B cell (primary cell): Measurements from ENCODE around the gene SKP1. TPM values are rescaled to one million over a fixed set of nuclear protein-coding genes. Genes with fewer than 3 reads are reported as not detected.

Experiments used
- ATAC-seq: fragments of 200-7000 bp; cut with Tn5 transposase; one replicate; pipeline ENCODE4 v1.10.0; 2021; ENCODE audit warnings: low read depth, mild to moderate bottlenecking, moderate number of reproducible peaks, moderate library complexity
- CTCF ChIA-PET: fragments of 350-600 bp; sonication (Branson Sonifier 250); formaldehyde crosslinking; loops from one replicate; lab custom pipeline; 2021; ENCODE audit warnings: antibody characterized with exemption, inconsistent platforms; lab: Charles Lee
- POLR2A ChIA-PET: fragments of 350-600 bp; sonication (Branson Sonifier 250); formaldehyde crosslinking; loops from one replicate; lab custom pipeline; 2021; ENCODE audit warnings: antibody characterized with exemption; lab: Charles Lee
- DNase-seq: peaks from one replicate; pipeline ENCODE4 v3.0.0; 2013
- H2AFZ ChIP-seq: 2 replicates; pipeline ENCODE4 v1.6.1; 2012; ENCODE audit warnings: mild to moderate bottlenecking, low read depth, low read length; ENCODE audit not compliant: insufficient read depth, poor library complexity, severe bottlenecking
- H3K27ac ChIP-seq, 2 donors: 1 replicate in 1 of 2; 2 replicates in 1 of 2; pipeline ENCODE4 v1.5.1; 2012 to 2013; ENCODE audit warnings: low read length in 2 of 2, mild to moderate bottlenecking in 2 of 2, moderate library complexity in 1 of 2
- H3K27me3 ChIP-seq, 4 experiments: fragments of 200-600 bp in 1 of 4; sonication (generic) in 1 of 4; replicated peaks in 1 of 4; 1 replicate in 2 of 4; 2 replicates in 2 of 4; pipeline versions ENCODE4 v1.6.1 to v1.7.0; 2013 to 2016; ENCODE audit warnings: low read length in 3 of 4, mild to moderate bottlenecking in 2 of 4, mixed read lengths in 1 of 4, moderate library complexity in 1 of 4; ENCODE audit not compliant: insufficient read depth in 4 of 4, control insufficient read depth in 3 of 4; ENCODE audit errors: control extremely low read depth in 1 of 4
- H3K36me3 ChIP-seq, 2 experiments: replicated peaks in 1 of 2; 1 replicate in 1 of 2; 2 replicates in 1 of 2; pipeline versions ENCODE4 v1.6.1 to v1.7.1; 2013; ENCODE audit warnings: low read length in 1 of 2; ENCODE audit not compliant: insufficient read depth in 2 of 2, control insufficient read depth in 1 of 2; ENCODE audit errors: control extremely low read depth in 1 of 2, extremely low read depth in 1 of 2
- H3K4me1 ChIP-seq, 2 donors: fragments of 200-600 bp in 1 of 2; sonication (generic) in 1 of 2; 1 replicate in 1 of 2; 2 replicates in 1 of 2; pipeline versions ENCODE4 v1.5.1 to v1.6.1; 2013 to 2017; ENCODE audit warnings: low read length in 2 of 2; ENCODE audit not compliant: control insufficient read depth in 2 of 2, insufficient read depth in 2 of 2
- H3K4me2 ChIP-seq: replicated peaks from 2 replicates; pipeline ENCODE3; 2012; ENCODE audit warnings: mild to moderate bottlenecking, low read depth, low read length; ENCODE audit not compliant: poor library complexity, severe bottlenecking
- H3K4me3 ChIP-seq, 5 experiments: fragments of 200-600 bp in 1 of 5; sonication (generic) in 1 of 5; 1 replicate in 3 of 5; 2 replicates in 2 of 5; pipeline versions ENCODE4 v1.5.1 to v1.7.0; 2011 to 2016; ENCODE audit warnings: low read length in 4 of 5, mild to moderate bottlenecking in 4 of 5, low read depth in 2 of 5, control low read depth in 1 of 5, moderate library complexity in 1 of 5; ENCODE audit not compliant: insufficient read depth in 1 of 5; ENCODE audit errors: control extremely low read depth in 1 of 5, extremely low read depth in 1 of 5
- H3K79me2 ChIP-seq: fragments of 200-600 bp; sonication (generic); one replicate; pipeline ENCODE4 v1.6.0; 2016; ENCODE audit warnings: low read length; ENCODE audit not compliant: control insufficient read depth, insufficient read depth
- H3K9ac ChIP-seq: fragments of 200-600 bp; sonication (generic); 2 replicates; pipeline ENCODE4 v1.6.1; 2017; ENCODE audit warnings: mild to moderate bottlenecking, low read length, moderate library complexity
- H3K9me3 ChIP-seq, 3 donors: one replicate each; pipeline versions ENCODE4 v1.6.1 to v1.7.1; 2013; ENCODE audit warnings: low read length in 2 of 3; ENCODE audit not compliant: control insufficient read depth in 2 of 3, insufficient read depth in 1 of 3; ENCODE audit errors: control extremely low read depth in 1 of 3
- H4K20me1 ChIP-seq: 2 replicates; pipeline ENCODE4 v1.6.0; 2012; ENCODE audit warnings: mild to moderate bottlenecking, low read length; ENCODE audit not compliant: insufficient read depth, control insufficient read depth, poor library complexity, severe bottlenecking
- H3K27ac Mint-ChIP-seq: one replicate; pipeline ENCODE4 v1.8.0; 2021; ENCODE audit warnings: mixed read lengths
- H3K27me3 Mint-ChIP-seq: one replicate; pipeline ENCODE4 v1.8.0; 2021; ENCODE audit warnings: mixed read lengths
- H3K4me1 Mint-ChIP-seq: one replicate; pipeline ENCODE4 v1.8.0; 2021; ENCODE audit warnings: mixed read lengths
- H3K4me3 Mint-ChIP-seq: one replicate; pipeline ENCODE4 v1.8.0; 2021; ENCODE audit warnings: mixed read lengths
- H3K9me3 Mint-ChIP-seq: one replicate; pipeline ENCODE4 v1.8.0; 2022; ENCODE audit warnings: mixed read lengths; ENCODE audit not compliant: insufficient read depth
- CTCF ChIP-seq: fragments of 200-600 bp; IDR thresholded peaks from one replicate; pipeline ENCODE4 v1.8.0; 2022; ENCODE audit warnings: antibody characterized with exemption, mild to moderate bottlenecking
- EZH2 ChIP-seq: IDR thresholded peaks from 2 replicates; pipeline ENCODE4 v1.6.1; 2012; ENCODE audit warnings: borderline replicate concordance, low read depth, mild to moderate bottlenecking, moderate library complexity, low read length; ENCODE audit not compliant: insufficient read depth, poor library complexity, severe bottlenecking
- WGBS: methylation state at CpG from one replicate; pipeline ENCODE4 v1.1.5; 2013; ENCODE audit warnings: missing lambda C conversion rate; ENCODE audit not compliant: insufficient coverage; 5-methylcytosine and 5-hydroxymethylcytosine counted together
- intact Hi-C: fragments of 100-400 bp; cut with micrococcal nuclease; formaldehyde crosslinking; loops from one replicate; pipeline ENCODE4 v1.10.0; 2022
- polyA plus RNA-seq: library from polyadenylated mRNA; depleted of rRNA; stranded (reverse); fragments of >200 nt; gene quantifications from 2 replicates; pipeline ENCODE4 v1.2.3, GENCODE V29; 2012
- total RNA-seq, 2 donors: library from RNA; stranded (reverse); fragments of 120-200 nt in 1 of 2; gene quantifications; 1 replicate in 1 of 2; 2 replicates in 1 of 2; pipeline versions ENCODE4 v1.2.3 to v1.2.4, GENCODE V29; 2013 to 2022

The SKP1 gene
- total and polyA plus RNA-seq, 2 donors (not counting 1 experiment from before 2014, with no cell fraction given): 108 to 186 TPM

GRCh38 chr5:134119720-134120119, 57.0 kb downstream of the SKP1 start:
- Histone ChIP-seq H3K36me3 (no peaks in the 10 kb centered on the region), H3K4me2 (no peak overlapping the region), H2AFZ (no peak overlapping the region), H3K4me3 (no peak overlapping the region), H3K9me3 (no peaks in the 10 kb centered on the region), H4K20me1 (no peaks in the 10 kb centered on the region), H3K4me1 (peaks cover 24 to 50% of the 10 kb centered on the region in 2 donors), H3K9ac (no peak overlapping the region), H3K27me3 (peaks cover 0 to 8% (median 3%) of the 10 kb centered on the region in 4 experiments), H3K27ac (no peak overlapping the region), H3K79me2 (no peaks in the 10 kb centered on the region)
- H3K27ac Mint-ChIP-seq: no peak overlapping the region
- DNase-seq: no peak
- H3K4me1 Mint-ChIP-seq: peaks cover 44% of the 10 kb centered on the region
- no peak for TF ChIP-seq EZH2
- no peak for TF ChIP-seq CTCF
- no peak overlapping the region for H3K4me3 Mint-ChIP-seq
- CTCF ChIA-PET: interaction anchor here (0.6 to 4.5 kb wide), 3 partner anchors 21 to 84 kb away, joined by 3 to 14 read pairs (median 3); no protein-coding TSS in a partner anchor
- no peaks in the 10 kb centered on the region for H3K27me3 Mint-ChIP-seq
- intact Hi-C loops: no loop called here
- ATAC-seq: no peak
- POLR2A ChIA-PET: no interaction called here
- WGBS: 93% methylated on average over 12 of the region's 12 CpGs
- H3K9me3 Mint-ChIP-seq: no peaks in the 10 kb centered on the region

- Histone ChIP-seq H3K36me3 (no peaks in the 10 kb centered on the region), H3K9ac (no peak overlapping the region), H3K4me3 (no peak overlapping the region), H3K27ac (no peak overlapping the region), H3K9me3 (peaks cover 0 to 9% (median 0%) of the 10 kb centered on the region in 3 donors), H3K4me1 (peaks cover 23 to 47% of the 10 kb centered on the region in 2 donors), H4K20me1 (no peaks in the 10 kb centered on the region), H2AFZ (no peak overlapping the region), H3K79me2 (no peaks in the 10 kb centered on the region), H3K4me2 (no peak overlapping the region), H3K27me3 (peaks cover 0 to 18% (median 8%) of the 10 kb centered on the region in 4 experiments)
- intact Hi-C loops: no loop called here
- Mint-ChIP-seq H3K27me3 (peaks cover 4% of the 10 kb centered on the region), H3K27ac (no peak overlapping the region), H3K4me3 (no peak overlapping the region), H3K4me1 (peaks cover 44% of the 10 kb centered on the region), H3K9me3 (no peaks in the 10 kb centered on the region)
- ChIA-PET POLR2A (interaction anchor here (0.7 kb wide), 1 partner anchor 9 kb away, joined by 3 read pairs; no protein-coding TSS in a partner anchor), CTCF (interaction anchor here (0.9 to 4.5 kb wide), 7 partner anchors 8 to 78 kb away, joined by 3 to 24 read pairs (median 3); no protein-coding TSS in a partner anchor)
- DNase-seq (no peak), ATAC-seq (no peak)
- TF ChIP-seq EZH2 (no peak), CTCF (no peak)
- 100% methylated on average over 1 of the region's 4 CpGs for WGBS
Observed at GRCh38 chr5:134118212-134118835, 58.4 kb downstream of the SKP1 start.
